PC-9 (cell line): ENCODE measurements around the gene ATP7B.

ENCODE experiments used
- EZH2 ChIP-seq: fragments of 200-600 bp; sonication (generic); IDR thresholded peaks from 2 replicates; pipeline ENCODE4 v1.8.0; 2017; ENCODE audit warnings: antibody characterized with exemption, low read depth
- TF ChIP-seq, protein P1 (sequence below): fragments of 200-600 bp; sonication (generic); conservative IDR thresholded peaks from 2 replicates; pipeline ENCODE4 v1.6.1; 2017; ENCODE audit warnings: mixed run types, antibody characterized with exemption, mild to moderate bottlenecking, moderate library complexity

- TF ChIP-seq, protein P1, sequence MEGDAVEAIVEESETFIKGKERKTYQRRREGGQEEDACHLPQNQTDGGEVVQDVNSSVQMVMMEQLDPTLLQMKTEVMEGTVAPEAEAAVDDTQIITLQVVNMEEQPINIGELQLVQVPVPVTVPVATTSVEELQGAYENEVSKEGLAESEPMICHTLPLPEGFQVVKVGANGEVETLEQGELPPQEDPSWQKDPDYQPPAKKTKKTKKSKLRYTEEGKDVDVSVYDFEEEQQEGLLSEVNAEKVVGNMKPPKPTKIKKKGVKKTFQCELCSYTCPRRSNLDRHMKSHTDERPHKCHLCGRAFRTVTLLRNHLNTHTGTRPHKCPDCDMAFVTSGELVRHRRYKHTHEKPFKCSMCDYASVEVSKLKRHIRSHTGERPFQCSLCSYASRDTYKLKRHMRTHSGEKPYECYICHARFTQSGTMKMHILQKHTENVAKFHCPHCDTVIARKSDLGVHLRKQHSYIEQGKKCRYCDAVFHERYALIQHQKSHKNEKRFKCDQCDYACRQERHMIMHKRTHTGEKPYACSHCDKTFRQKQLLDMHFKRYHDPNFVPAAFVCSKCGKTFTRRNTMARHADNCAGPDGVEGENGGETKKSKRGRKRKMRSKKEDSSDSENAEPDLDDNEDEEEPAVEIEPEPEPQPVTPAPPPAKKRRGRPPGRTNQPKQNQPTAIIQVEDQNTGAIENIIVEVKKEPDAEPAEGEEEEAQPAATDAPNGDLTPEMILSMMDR: no peak
- no peak for TF ChIP-seq EZH2
Observed at GRCh38 chr13:51981355-51981754, 29.9 kb downstream of the ATP7B start.
